ENCODE results near the gene LMNTD1. TPM values are rescaled to one million over a fixed set of nuclear protein-coding genes. Genes with fewer than 3 reads are reported as not detected.

The LMNTD1 gene
- total RNA-seq, 2 experiments from 2014 or later = not detected

DNA sequence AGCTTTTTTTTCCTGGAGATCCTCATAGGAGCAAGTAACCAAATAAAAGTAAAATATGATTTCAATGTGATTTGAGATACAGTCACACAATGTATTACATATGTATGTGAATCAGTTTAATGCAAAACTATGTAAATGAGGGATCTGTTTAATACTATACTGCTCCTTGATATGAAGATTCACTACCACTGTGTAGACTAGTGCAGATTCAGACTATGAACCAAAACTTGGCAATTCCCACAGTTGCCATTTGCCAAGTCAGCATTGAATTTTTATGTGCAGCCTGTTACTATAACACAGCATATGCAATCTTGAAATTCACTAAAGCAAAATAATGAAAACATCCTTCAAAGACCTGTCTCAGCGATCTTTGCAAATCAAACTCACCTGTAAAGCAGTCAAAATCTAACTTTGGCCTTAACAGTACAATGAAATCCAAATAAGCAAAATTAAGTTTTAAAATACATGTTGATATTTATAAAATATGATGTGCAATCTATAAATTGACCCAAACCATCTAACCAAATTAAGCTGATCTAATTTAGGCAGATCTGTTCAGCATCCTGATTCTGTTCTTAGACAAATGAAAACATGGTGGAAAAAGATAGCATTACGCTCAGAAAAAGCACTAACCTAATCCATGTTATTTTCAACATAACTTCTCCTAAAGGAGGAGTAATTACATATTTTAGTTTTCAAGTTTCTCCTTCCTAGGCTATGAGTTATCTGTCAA lies 25.5 kb upstream of the LMNTD1 start:
- Mint-ChIP-seq H3K9me3 (peaks cover 1% of the 10 kb centered on the region), H3K4me1 (no peaks in the 10 kb centered on the region), H3K4me3 (no peak overlapping the region), H3K27ac (no peak overlapping the region), H3K36me3 (ENCODE audit: low read depth) (no peaks in the 10 kb centered on the region), H3K27me3 (no peaks in the 10 kb centered on the region)
- POLR2A ChIA-PET = no interaction called here
- CTCF ChIA-PET = no interaction called here
- DNase-seq = no peak

DNA sequence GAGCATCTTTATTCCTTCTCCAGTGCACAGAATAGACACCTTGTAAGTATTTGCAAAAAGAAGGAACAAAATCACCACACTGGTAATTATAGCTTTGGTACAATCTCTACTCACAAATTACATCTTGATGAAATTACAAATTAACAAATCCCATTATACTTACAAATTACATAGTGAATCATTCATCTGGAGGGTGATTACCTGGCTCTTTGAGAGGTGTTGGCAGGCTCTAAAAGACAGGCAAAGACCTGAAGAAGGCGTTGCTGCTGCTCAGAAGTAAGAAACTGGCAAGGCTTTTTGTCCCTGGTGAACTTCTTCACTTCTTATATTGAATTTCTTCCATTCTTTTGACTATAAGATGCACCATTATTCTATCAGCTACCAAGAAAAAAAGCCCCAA lies 21.7 kb upstream of the LMNTD1 start:
- no peaks in the 10 kb centered on the region for H3K36me3 Mint-ChIP-seq (ENCODE audit: low read depth)
- H3K9me3 Mint-ChIP-seq = peaks cover 1% of the 10 kb centered on the region
- no peaks in the 10 kb centered on the region for H3K27me3 Mint-ChIP-seq
- DNase-seq = no peak
- CTCF ChIA-PET = interaction anchor here (0.5 to 0.6 kb wide), 2 partner anchors 92 to 1438 kb away, joined by 3 read pairs; no protein-coding TSS in a partner anchor
- H3K27ac Mint-ChIP-seq = no peak overlapping the region
- H3K4me1 Mint-ChIP-seq = no peaks in the 10 kb centered on the region
- POLR2A ChIA-PET = no interaction called here
- H3K4me3 Mint-ChIP-seq = no peak overlapping the region

DNA sequence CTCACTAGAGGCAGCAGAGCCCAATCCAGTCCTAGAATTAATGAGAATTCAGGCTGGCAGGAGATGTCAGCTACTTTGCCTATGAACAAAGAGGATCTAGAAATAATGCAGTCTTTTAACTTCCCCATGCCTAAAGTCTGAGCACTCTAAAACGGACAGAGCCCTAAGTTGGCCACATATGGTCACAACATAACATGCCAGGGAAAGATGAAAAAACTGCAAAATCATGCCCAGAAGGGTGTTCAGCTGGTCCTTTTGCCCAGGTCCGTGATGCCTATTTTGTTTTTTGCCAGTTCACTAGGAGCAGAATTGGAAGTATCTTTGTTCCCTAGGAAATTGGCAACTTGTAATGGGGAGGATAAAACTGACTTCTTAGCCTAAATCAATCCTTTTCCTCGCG lies 20.3 kb upstream of the LMNTD1 start:
- H3K9me3 Mint-ChIP-seq = peaks cover 1% of the 10 kb centered on the region
- CTCF ChIA-PET = no interaction called here
- POLR2A ChIA-PET = no interaction called here
- H3K4me1 Mint-ChIP-seq = no peaks in the 10 kb centered on the region
- no peak for DNase-seq
- no peak overlapping the region for H3K27ac Mint-ChIP-seq
- no peaks in the 10 kb centered on the region for H3K36me3 Mint-ChIP-seq (ENCODE audit: low read depth)
- H3K27me3 Mint-ChIP-seq = no peaks in the 10 kb centered on the region
- H3K4me3 Mint-ChIP-seq = no peak overlapping the region

DNA sequence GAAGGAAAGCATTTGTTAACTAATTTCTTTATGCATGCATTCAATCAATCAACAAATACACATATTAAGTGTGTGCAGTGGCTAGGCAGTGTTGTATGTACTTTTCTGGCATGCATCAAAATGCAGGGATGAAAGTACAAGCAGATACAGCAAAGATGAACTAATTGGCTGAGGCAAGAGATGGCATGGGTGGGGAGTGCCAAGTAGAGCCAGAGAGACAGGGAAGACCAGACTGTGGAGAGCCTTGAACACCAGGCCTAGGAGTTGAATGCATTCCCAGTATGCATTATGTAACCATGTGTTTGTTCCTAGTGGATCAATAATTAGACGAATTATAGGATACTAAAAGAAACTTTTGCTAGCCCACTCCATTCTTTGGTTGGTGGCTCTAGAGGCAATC lies 17.3 kb upstream of the LMNTD1 start:
- no peak overlapping the region for H3K4me3 Mint-ChIP-seq
- H3K27me3 Mint-ChIP-seq = no peaks in the 10 kb centered on the region
- no peaks in the 10 kb centered on the region for H3K36me3 Mint-ChIP-seq (ENCODE audit: low read depth)
- DNase-seq = no peak
- ChIA-PET POLR2A (no interaction called here), CTCF (no interaction called here)
- H3K4me1 Mint-ChIP-seq = no peaks in the 10 kb centered on the region
- no peaks in the 10 kb centered on the region for H3K9me3 Mint-ChIP-seq
- H3K27ac Mint-ChIP-seq = no peak overlapping the region

DNA sequence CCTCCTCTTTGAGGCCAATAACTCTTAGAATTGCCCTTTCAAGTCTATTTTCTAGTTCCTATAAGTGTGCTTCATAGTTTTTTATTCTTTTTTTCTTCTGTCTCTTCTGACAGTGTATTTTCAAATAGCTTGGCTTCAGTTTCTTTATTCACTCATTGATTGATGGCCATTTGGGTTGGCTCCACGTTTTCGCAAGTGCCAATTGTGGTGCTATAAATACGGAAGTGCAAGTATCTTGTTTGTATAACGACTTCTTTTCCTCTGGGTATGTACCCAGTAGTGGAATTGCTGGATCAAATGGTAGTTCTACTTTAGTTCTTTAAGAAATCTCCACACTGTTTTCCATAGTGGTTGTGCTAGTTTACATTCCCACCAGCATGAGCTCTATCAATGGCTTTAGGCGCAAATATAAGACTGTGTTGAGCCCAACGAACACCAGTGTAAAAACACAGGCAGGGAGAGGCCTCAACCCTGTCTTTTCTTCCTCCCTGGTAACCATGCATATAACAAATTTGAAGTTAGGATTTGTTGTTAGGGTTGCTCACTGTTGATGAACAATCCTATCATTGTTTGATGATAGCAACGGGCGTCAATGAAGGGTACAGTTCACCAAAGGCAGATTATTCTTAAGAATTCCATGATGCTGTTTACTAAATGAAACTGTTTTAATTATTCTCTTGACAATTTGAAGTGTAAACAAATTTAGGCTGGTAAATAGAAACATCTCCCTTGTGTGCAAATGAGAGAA lies 13.3 kb upstream of the LMNTD1 start:
- Mint-ChIP-seq H3K4me3 (no peak overlapping the region), H3K27me3 (no peaks in the 10 kb centered on the region), H3K27ac (no peak overlapping the region), H3K9me3 (no peaks in the 10 kb centered on the region), H3K4me1 (no peaks in the 10 kb centered on the region), H3K36me3 (ENCODE audit: low read depth) (no peaks in the 10 kb centered on the region)
- POLR2A ChIA-PET = no interaction called here
- no peak for DNase-seq
- CTCF ChIA-PET = no interaction called here

DNA sequence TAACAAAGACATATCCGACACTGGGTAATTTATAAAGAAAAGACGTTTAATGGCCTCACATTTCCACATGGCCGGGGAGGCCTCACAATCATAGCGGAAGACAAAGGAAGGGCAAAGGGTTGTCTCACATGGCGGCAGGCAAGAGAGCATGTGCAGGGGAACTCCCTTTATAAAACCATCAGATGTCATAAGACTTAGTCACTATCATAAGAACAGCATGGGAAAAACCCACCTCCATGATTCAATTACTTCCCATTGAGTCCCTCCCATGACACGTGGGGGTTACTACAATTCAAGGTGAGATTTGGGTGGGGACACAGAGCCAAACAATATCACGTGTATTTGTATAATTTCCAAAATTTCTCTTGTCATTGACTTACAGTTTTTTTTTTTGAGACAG lies 5.5 kb upstream of the LMNTD1 start:
- H3K27ac Mint-ChIP-seq = no peak overlapping the region
- CTCF ChIA-PET = no interaction called here
- no peaks in the 10 kb centered on the region for H3K9me3 Mint-ChIP-seq
- DNase-seq = no peak
- H3K36me3 Mint-ChIP-seq (ENCODE audit: low read depth) = no peaks in the 10 kb centered on the region
- no peaks in the 10 kb centered on the region for H3K27me3 Mint-ChIP-seq
- no peak overlapping the region for H3K4me3 Mint-ChIP-seq
- POLR2A ChIA-PET = no interaction called here
- H3K4me1 Mint-ChIP-seq = no peaks in the 10 kb centered on the region

DNA sequence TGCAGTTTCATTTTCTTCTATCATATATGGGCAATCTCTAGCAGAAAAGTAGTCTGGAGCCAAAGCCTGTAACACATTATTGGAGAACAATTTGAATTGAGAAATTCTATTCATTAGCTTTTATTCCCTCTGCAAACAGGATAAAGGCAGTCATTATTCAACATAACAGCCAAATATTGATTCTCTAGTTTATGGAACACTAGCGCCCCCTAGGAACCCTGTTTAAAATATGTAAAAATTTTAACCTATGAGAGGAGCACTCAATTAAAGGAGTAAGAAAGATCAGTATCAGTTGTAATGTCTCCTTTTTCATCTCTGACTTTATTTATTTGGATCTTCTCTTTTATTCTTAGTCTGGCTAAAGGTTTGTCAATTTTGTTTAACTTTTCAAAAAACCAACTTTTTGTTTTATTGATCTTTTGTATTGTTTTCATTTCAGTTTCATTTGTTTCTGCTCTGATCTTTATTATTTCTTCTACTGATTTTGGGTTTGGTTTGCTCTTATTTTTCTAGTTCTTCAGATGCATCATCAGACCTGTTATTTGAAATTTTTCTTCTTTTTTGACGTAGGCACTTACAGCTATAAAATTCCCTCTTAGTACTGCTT lies 4.8 kb upstream of the LMNTD1 start:
- Mint-ChIP-seq H3K36me3 (ENCODE audit: low read depth) (no peaks in the 10 kb centered on the region), H3K4me3 (no peak overlapping the region), H3K27me3 (no peaks in the 10 kb centered on the region), H3K4me1 (no peaks in the 10 kb centered on the region), H3K27ac (no peak overlapping the region), H3K9me3 (no peaks in the 10 kb centered on the region)
- POLR2A ChIA-PET = no interaction called here
- CTCF ChIA-PET = no interaction called here
- no peak for DNase-seq

DNA sequence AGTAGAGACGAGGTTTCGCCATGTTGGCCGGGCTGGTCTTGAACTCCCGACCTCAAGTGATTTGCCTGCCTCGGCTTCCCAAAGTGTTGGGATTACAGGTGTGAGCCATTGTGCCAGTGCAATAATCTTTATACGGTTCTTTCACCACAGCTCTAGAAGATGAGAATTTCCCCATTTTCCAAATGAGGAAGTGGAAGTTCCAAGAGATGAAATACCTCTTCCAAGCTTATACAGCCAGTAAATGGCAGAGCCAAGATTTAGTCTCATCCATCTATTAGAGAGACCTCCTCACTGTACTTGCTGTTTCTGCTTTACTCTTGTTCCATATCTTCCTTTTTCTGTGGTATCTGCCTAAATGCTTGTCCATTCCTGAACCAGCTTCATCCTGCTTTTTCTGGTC lies 3.1 kb upstream of the LMNTD1 start:
- ChIA-PET CTCF (interaction anchor here (0.6 kb wide), 1 partner anchor 472 kb away, joined by 4 read pairs; no protein-coding TSS in a partner anchor), POLR2A (no interaction called here)
- Mint-ChIP-seq H3K27ac (no peak overlapping the region), H3K4me3 (no peak overlapping the region), H3K9me3 (no peaks in the 10 kb centered on the region), H3K4me1 (no peaks in the 10 kb centered on the region), H3K36me3 (ENCODE audit: low read depth) (no peaks in the 10 kb centered on the region), H3K27me3 (no peaks in the 10 kb centered on the region)
- no peak for DNase-seq

DNA sequence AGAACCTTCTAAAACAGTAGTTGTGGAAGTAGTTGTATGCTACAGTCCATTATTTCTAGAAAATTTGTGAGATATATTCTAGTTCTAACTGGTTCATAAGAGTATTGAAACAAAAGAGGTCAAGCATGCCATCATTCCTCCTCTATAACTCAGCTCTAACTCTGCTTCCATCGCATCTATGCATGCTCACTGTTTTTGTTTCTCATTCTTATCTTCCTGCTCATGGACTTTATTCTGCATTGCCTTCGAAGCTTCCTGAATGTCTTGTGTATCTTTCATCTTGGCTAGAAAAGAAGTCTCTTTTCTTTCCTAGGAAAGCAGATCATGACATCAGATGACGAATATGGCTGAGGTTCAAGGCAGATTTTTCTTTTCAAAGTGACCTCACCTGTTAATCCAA lies 402 bp downstream of the LMNTD1 start:
- POLR2A ChIA-PET = no interaction called here
- no peaks in the 10 kb centered on the region for H3K9me3 Mint-ChIP-seq
- no peak overlapping the region for H3K4me3 Mint-ChIP-seq
- H3K27me3 Mint-ChIP-seq = no peaks in the 10 kb centered on the region
- no peak for DNase-seq
- no peaks in the 10 kb centered on the region for H3K36me3 Mint-ChIP-seq (ENCODE audit: low read depth)
- no peak overlapping the region for H3K27ac Mint-ChIP-seq
- CTCF ChIA-PET = no interaction called here
- H3K4me1 Mint-ChIP-seq = no peaks in the 10 kb centered on the region

DNA sequence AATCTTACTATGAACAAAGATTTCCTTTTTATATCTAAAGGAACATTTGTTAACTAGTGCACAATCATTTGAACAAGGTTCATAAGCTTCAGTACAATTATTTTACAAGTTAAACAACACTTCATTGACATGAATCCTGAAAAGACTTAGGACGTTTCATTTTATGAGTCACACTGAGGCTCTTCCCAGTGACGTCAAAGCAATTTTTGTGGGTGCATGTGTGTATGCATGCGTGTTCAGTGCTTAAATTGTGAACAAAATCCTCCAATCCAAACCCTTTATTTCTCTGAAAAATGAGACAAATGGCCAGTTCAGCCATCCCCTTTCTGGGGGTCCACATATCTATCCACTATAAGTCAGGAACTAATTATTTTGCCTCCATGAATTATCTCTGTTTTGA lies 2.9 kb downstream of the LMNTD1 start:
- no peaks in the 10 kb centered on the region for H3K4me1 Mint-ChIP-seq

DNA sequence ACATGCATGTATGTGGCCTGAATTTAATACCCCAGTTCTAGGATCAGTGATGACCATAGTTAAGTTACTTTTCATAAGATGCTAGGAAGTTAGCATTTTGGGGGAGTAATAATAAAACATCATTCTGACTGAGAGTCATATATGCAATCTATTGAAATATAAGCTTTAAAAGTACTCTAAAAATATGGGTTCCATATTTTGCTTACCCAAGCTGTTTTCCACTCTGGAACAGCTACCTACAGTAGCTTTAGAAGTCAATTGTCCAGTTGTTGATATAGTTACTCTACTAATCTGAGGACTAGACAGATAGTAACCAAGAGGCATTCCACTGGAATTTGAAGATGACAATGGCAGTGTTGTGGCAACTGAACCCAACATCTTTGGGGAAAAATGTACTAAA lies 4.0 kb downstream of the LMNTD1 start:
- Mint-ChIP-seq H3K4me1 (no peaks in the 10 kb centered on the region), H3K27ac (no peak overlapping the region), H3K9me3 (no peaks in the 10 kb centered on the region), H3K4me3 (no peak overlapping the region), H3K36me3 (ENCODE audit: low read depth) (no peaks in the 10 kb centered on the region), H3K27me3 (peaks cover 3% of the 10 kb centered on the region)
- DNase-seq = no peak
- CTCF ChIA-PET = no interaction called here
- POLR2A ChIA-PET = no interaction called here

More for the DNA sequence above, 2.9 kb downstream of the LMNTD1 start:
- no peak for DNase-seq
- no peak overlapping the region for H3K4me3 Mint-ChIP-seq
- no peak overlapping the region for H3K27ac Mint-ChIP-seq
- ChIA-PET CTCF (no interaction called here), POLR2A (no interaction called here)
- no peaks in the 10 kb centered on the region for H3K36me3 Mint-ChIP-seq (ENCODE audit: low read depth)
- H3K27me3 Mint-ChIP-seq = no peaks in the 10 kb centered on the region
- no peaks in the 10 kb centered on the region for H3K9me3 Mint-ChIP-seq

DNA sequence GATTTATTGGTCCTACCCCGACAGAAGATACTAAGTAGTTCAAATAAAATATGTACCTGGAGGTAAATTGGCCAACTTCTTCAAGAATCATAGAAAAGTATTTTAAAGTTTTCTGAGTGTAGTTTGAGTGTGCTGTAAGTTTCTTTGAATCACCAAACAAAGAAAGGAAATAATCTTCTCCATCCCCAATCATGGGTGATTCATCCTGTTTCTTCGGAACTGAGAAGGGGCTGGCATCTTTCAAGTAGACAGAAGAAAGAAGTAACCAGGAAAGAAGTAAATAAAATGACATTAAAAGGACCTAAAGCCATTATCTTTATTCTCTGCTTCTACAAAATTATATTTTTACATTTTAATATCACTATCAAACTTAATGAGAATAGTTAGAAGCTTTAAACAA lies 6.8 kb downstream of the LMNTD1 start:
- H3K36me3 Mint-ChIP-seq (ENCODE audit: low read depth) = no peaks in the 10 kb centered on the region
- ChIA-PET CTCF (no interaction called here), POLR2A (no interaction called here)
- no peaks in the 10 kb centered on the region for H3K4me1 Mint-ChIP-seq
- no peak overlapping the region for H3K27ac Mint-ChIP-seq
- no peaks in the 10 kb centered on the region for H3K9me3 Mint-ChIP-seq
- no peak for DNase-seq
- peaks cover 3% of the 10 kb centered on the region for H3K27me3 Mint-ChIP-seq
- no peak overlapping the region for H3K4me3 Mint-ChIP-seq

DNA sequence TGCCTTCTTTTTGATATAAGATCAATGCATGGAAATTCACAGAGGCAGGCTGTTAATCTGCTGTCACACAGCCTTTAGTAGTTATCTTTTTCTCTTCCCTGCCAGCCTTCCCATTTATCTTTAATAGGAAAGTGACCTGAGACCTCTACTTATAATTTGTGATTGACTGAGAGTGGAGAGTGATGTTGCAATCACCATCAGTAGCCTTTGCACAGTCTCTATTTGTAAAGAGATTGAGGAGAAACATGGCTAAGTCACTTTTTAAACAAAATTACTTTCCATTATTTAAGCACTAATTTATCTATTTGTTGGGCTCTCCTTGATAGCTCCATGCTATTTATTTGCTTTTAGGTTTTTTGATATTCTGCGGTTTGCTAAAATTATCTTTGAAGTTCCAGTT lies 19.9 kb downstream of the LMNTD1 start:
- no peaks in the 10 kb centered on the region for H3K27me3 Mint-ChIP-seq
- H3K36me3 Mint-ChIP-seq (ENCODE audit: low read depth) = no peaks in the 10 kb centered on the region
- POLR2A ChIA-PET = no interaction called here
- no peak overlapping the region for H3K27ac Mint-ChIP-seq
- H3K4me1 Mint-ChIP-seq = no peaks in the 10 kb centered on the region
- CTCF ChIA-PET = no interaction called here
- no peak overlapping the region for H3K4me3 Mint-ChIP-seq
- no peak for DNase-seq
- H3K9me3 Mint-ChIP-seq = no peaks in the 10 kb centered on the region

DNA sequence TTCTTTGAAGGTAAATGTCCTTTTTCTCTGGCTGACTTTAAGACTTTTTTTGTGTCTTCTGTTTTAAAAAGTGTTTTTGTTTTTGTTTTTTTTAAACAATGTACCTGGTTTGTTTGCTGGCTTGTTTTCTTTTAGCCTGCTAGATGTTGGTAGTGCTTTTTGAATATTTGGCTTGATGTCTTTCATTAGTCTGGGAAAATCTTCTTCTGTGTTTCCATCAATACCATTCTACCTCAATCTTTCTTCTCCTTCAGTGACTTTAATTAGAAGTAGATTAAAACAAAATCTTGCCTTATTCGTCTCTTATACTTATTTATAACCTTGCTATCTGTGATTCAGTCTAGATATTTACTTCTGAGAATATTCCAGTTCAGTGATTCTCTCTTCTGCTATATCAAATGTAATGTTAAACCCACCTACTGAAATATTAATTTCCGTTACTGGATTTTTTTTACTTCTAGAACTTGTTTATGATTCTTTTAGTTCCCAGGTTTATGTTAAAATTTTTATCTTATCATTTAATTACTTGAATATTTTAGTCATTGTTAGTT lies 21.5 kb downstream of the LMNTD1 start:
- ChIA-PET POLR2A (no interaction called here), CTCF (no interaction called here)
- no peaks in the 10 kb centered on the region for H3K4me1 Mint-ChIP-seq
- H3K9me3 Mint-ChIP-seq = no peaks in the 10 kb centered on the region
- no peak for DNase-seq
- H3K27me3 Mint-ChIP-seq = no peaks in the 10 kb centered on the region
- H3K36me3 Mint-ChIP-seq (ENCODE audit: low read depth) = no peaks in the 10 kb centered on the region
- H3K4me3 Mint-ChIP-seq = no peak overlapping the region
- H3K27ac Mint-ChIP-seq = no peak overlapping the region

Data from activated CD4-positive, alpha-beta memory T cell treated with anti-CD3 and anti-CD28 coated beads, Interleukin-2, amount 10 ng/mL, durations not matched to agents 7 days and 5 days (primary cell).